ENCODE measurements around the gene R3HDM2.

Gene R3HDM2

GRCh38 chr12:57242329-57242690 is 188.5 kb downstream of the R3HDM2 start:
- TF ChIP-seq CTCF (IDR thresholded peaks at IDR 0.05), result no peak
- Mint-ChIP-seq H3K4me3 (peak overlapping the region; percentile 87), H3K9me3 (no peaks in the 10 kb centered on the region), H3K27me3 (ENCODE audit: low read depth, poor library complexity) (peaks cover 63% of the 10 kb centered on the region), H3K4me1 (peaks cover 72% of the 10 kb centered on the region), H3K36me3 (ENCODE audit: low read depth) (no peaks in the 10 kb centered on the region), H3K27ac (peak overlapping the region; percentile 16)
- no peak for DNase-seq

- H3K4me1 Mint-ChIP-seq, result peaks cover 75% of the 10 kb centered on the region
- no peak for TF ChIP-seq CTCF (IDR thresholded peaks at IDR 0.05)
- no peaks in the 10 kb centered on the region for H3K36me3 Mint-ChIP-seq (ENCODE audit: low read depth)
- peak overlapping the region; percentile 87 for H3K4me3 Mint-ChIP-seq
- peaks cover 69% of the 10 kb centered on the region for H3K27me3 Mint-ChIP-seq (ENCODE audit: low read depth, poor library complexity)
- DNase-seq, result no peak
- H3K27ac Mint-ChIP-seq, result peak overlapping the region; percentile 16
- H3K9me3 Mint-ChIP-seq, result no peaks in the 10 kb centered on the region
Observed at GRCh38 chr12:57241402-57242310, 189.2 kb downstream of the R3HDM2 start.

DNA sequence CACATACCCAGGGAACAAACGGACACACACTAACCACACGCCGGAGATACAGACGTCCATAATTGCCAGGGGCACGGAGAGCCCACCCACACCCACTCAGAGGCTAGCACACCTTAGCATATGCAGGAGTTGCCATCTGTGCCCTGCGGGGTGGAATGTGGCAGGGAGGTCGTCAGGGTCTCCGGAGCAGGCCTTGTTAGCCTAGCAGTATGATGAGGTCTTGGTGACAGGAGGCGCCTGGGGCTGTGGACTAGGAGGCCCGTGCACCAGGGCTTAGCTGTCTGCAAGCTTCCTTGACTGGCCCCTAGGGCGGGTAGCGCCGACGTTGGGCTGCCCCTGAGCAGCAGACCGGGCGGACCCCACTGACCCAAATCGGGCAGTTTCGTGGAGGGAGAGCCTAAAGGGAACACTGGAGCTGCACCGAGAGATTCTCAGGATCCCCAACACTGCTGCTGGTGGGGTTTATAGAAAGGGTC is 189.9 kb downstream of the R3HDM2 start:
- peaks cover 80% of the 10 kb centered on the region for H3K4me1 Mint-ChIP-seq
- H3K4me3 Mint-ChIP-seq, result peak overlapping the region; percentile 87
- no peak for DNase-seq
- peaks cover 76% of the 10 kb centered on the region for H3K27me3 Mint-ChIP-seq (ENCODE audit: low read depth, poor library complexity)
- H3K36me3 Mint-ChIP-seq (ENCODE audit: low read depth), result no peaks in the 10 kb centered on the region
- H3K27ac Mint-ChIP-seq, result no peak overlapping the region
- no peak for TF ChIP-seq CTCF (IDR thresholded peaks at IDR 0.05)
- no peaks in the 10 kb centered on the region for H3K9me3 Mint-ChIP-seq

DNA sequence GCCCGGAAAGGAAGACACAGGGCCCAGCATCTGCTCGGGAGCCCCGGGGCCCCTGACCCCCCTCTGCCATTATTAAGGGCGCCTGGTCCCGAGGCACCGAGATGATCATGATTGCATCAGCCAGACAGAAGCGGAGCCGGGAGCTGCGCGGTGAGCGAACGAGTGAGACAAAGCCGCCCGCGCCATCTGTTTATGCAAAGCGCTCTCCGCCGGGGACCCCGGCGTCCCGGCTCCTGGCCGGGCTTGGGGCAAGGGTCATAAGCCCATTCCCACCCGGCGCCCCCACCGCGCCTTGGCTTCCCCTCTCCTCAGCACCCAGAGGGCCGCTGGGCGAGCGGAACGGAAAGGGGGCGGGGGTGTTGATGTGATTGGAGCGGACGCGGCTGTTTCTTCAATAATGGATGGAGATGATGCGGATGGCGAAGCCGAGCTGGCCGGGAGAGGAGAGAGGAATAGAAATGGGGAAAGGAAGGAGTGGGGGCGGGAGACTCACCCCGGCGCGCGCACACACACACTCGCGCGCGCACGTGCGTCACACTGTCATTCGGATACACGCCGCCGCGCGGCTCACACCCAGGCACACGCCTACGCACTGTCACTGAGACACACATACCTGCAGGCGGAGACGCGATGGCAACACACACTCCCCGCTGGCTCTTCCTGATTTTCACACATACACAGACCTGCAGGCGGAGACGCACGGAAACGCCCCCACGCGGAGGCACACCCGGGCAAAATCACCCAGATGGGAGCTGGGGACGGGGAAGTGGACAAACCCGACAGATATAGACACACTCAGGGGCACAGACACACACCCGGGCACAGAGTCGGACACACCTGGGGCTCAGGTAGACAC is 190.5 kb downstream of the R3HDM2 start:
- TF ChIP-seq CTCF (IDR thresholded peaks at IDR 0.05), result no peak
- Mint-ChIP-seq H3K27ac (no peak overlapping the region), H3K9me3 (no peaks in the 10 kb centered on the region), H3K27me3 (ENCODE audit: low read depth, poor library complexity) (peaks cover 83% of the 10 kb centered on the region), H3K36me3 (ENCODE audit: low read depth) (no peaks in the 10 kb centered on the region), H3K4me3 (peak overlapping the region; percentile 87), H3K4me1 (peaks cover 85% of the 10 kb centered on the region)
- no peak for DNase-seq

DNA sequence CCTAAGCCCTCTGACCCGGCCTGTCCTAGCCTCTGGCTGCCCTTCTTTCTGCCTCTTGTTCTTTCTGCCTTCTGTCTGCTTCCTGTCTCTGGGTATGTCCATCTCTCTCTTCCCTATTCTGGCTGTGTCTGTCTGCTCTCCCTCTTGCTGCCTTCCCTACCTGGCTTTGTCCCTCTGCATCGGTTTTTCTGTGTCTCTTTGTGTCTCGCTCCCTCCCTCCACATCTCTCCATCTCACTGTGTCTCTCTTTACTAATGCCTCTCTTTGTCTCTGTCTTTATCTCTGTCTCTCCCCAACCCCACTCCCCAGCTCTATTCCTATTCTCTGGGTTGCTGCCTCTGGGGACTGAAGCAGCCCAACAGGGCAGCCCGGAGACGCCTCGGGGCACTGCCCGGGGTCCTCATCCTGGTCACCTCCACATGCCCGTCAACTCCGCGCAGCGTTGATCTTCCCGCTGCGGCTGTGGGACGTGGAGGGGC is 191.2 kb downstream of the R3HDM2 start:
- Mint-ChIP-seq H3K27ac (no peak overlapping the region), H3K9me3 (no peaks in the 10 kb centered on the region)

More for the DNA sequence above, 191.2 kb downstream of the R3HDM2 start:
- peaks cover 84% of the 10 kb centered on the region for H3K4me1 Mint-ChIP-seq
- TF ChIP-seq CTCF (IDR thresholded peaks at IDR 0.05), result no peak
- peaks cover 1% of the 10 kb centered on the region for H3K36me3 Mint-ChIP-seq (ENCODE audit: low read depth)
- DNase-seq, result no peak
- peaks cover 81% of the 10 kb centered on the region for H3K27me3 Mint-ChIP-seq (ENCODE audit: low read depth, poor library complexity)
- peak overlapping the region; percentile 87 for H3K4me3 Mint-ChIP-seq
